ENCODE results near the gene SLK. TPM values are rescaled to one million over a fixed set of nuclear protein-coding genes. Genes with fewer than 3 reads are reported as not detected.

The SLK gene
- total RNA-seq, 6 experiments from 2014 or later, result 7.9 to 16.3 (median 13.0) TPM

DNA sequence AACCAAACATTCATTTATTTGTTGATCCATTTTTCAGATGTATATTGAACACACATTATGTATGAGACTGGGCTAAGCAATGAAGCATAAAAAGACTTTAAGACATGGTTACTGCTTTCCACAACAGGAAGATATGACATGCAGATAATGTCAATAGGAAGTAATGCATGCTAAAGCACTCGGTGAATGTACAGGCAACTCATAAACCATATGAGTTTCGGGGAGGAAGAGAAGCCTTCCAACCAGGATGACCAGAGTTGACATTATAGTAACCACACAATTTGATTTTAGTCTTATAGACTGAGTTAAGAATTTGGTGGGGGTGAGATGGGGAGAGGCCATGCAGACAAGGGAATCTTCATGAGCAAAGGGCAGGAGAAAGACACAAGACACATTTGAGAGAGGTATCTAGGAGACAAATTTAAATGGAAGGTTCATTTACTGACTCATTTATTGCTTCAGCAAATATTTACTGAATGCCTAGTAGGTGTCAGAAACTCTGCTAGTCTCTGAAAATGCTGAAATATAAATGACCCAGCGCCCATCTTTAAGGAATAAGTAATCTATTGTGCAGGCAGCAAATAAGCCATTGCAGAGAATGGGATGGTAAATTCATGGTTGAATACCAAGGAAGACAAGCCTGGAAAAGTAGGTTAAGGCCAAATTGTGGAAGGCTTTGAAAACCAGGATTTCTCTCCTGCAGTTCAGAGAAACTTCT is 19.0 kb upstream of the SLK start:
- Histone ChIP-seq H3K4me1 (no peaks in the 10 kb centered on the region), H3K4me3 (no peak overlapping the region), H3K9me3 (no peaks in the 10 kb centered on the region), H3K27me3 (no peaks in the 10 kb centered on the region), H3K27ac (no peak overlapping the region), H3K36me3 (no peaks in the 10 kb centered on the region)
- WGBS (ENCODE audit: insufficient coverage, low coverage, low lambda C conversion rate, missing lambda C conversion rate), result 79% methylated on average over 3 of the region's 3 CpGs
- TF ChIP-seq POLR2A (IDR thresholded peaks at IDR 0.05), result no peak
- TF ChIP-seq, protein P1, sequence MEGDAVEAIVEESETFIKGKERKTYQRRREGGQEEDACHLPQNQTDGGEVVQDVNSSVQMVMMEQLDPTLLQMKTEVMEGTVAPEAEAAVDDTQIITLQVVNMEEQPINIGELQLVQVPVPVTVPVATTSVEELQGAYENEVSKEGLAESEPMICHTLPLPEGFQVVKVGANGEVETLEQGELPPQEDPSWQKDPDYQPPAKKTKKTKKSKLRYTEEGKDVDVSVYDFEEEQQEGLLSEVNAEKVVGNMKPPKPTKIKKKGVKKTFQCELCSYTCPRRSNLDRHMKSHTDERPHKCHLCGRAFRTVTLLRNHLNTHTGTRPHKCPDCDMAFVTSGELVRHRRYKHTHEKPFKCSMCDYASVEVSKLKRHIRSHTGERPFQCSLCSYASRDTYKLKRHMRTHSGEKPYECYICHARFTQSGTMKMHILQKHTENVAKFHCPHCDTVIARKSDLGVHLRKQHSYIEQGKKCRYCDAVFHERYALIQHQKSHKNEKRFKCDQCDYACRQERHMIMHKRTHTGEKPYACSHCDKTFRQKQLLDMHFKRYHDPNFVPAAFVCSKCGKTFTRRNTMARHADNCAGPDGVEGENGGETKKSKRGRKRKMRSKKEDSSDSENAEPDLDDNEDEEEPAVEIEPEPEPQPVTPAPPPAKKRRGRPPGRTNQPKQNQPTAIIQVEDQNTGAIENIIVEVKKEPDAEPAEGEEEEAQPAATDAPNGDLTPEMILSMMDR (IDR thresholded peaks at IDR 0.05), result no peak
- DNase-seq (no peak), ATAC-seq (no peak)
- intact Hi-C loops (cut with DNase I), result no loop called here

DNA sequence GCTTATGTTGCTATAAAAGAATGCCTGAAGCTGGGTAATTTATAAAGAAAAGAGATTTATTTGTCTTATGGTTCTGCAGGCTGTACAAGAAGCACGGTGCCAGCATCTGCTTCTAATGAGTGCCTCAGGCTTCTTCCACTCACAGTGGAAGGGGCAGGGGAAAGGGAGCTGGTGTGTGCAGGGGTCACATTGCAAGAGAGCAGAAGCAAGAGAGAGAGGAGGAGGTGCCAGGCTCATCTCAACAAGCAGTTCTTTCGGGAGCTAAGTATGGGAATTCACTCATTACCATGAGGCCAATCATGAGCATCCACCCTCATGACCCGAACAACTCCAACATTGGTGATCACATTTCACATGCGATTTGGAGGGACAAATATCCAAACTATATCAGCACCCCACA is 17.2 kb upstream of the SLK start:
- H3K4me1 ChIP-seq, result no peaks in the 10 kb centered on the region
- DNase-seq (no peak), ATAC-seq (no peak)
- no peak overlapping the region for H3K4me3 ChIP-seq
- H3K36me3 ChIP-seq, result no peaks in the 10 kb centered on the region
- intact Hi-C loops (cut with DNase I), result no loop called here
- 82% methylated on average over 3 of the region's 4 CpGs for WGBS (ENCODE audit: insufficient coverage, low coverage, low lambda C conversion rate, missing lambda C conversion rate)
- H3K27ac ChIP-seq, result no peak overlapping the region
- TF ChIP-seq, protein P1 (IDR thresholded peaks at IDR 0.05), result no peak
- H3K27me3 ChIP-seq, result no peaks in the 10 kb centered on the region
- H3K9me3 ChIP-seq, result no peaks in the 10 kb centered on the region

DNA sequence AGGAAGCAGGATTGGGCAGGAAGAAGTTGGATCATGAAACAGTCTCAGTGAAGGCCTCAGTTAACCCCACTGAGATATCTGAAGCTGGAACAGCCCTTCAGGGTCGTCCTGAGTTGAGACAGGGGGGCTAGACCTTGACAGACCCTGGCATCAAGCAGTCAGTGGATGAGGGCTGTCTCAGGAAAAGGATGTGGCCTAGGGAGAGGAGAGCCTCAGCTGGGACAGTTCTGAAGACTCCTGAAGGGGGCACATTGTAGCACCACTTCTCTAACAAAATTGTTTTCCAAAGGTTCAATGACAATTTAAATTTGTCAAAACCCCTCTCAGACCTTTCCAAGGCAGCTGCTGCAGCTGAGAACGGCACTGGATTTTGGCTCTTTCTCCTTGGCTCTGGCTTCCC is 15.8 kb upstream of the SLK start:
- Histone ChIP-seq H3K9me3 (no peaks in the 10 kb centered on the region), H3K4me1 (no peaks in the 10 kb centered on the region), H3K27ac (no peak overlapping the region), H3K36me3 (no peaks in the 10 kb centered on the region), H3K4me3 (no peak overlapping the region), H3K27me3 (no peaks in the 10 kb centered on the region)
- TF ChIP-seq, protein P1 (IDR thresholded peaks at IDR 0.05), result no peak
- 52% methylated on average over 2 of the region's 2 CpGs for WGBS (ENCODE audit: insufficient coverage, low coverage, low lambda C conversion rate, missing lambda C conversion rate)
- intact Hi-C loops (cut with DNase I), result no loop called here
- DNase-seq (no peak), ATAC-seq (no peak)

DNA sequence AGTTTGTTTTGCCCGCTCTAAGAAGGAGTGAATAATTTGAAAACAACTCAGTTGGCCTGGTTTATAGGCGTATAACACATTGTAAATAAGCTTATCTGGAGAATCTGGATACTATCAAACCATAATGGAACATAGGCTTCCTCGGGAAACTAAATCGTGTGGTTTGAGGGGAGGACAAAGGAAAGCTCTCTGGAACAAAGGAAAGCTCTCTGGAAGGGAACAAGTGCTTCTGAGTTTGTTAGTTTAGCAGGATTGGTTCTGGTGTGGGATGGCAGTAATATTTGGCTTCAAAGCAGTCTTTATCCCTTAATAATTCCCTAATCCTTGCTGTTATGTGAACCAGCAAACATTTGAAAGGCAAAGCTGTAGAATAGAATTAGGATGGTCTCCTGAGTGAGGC is 15.0 kb upstream of the SLK start:
- TF ChIP-seq POLR2A (IDR thresholded peaks at IDR 0.05), result no peak
- TF ChIP-seq, protein P1 (IDR thresholded peaks at IDR 0.05), result no peak
- H3K4me3 ChIP-seq, result no peak overlapping the region
- no peaks in the 10 kb centered on the region for H3K4me1 ChIP-seq
- DNase-seq (no peak), ATAC-seq (no peak)
- H3K36me3 ChIP-seq, result no peaks in the 10 kb centered on the region
- no peaks in the 10 kb centered on the region for H3K27me3 ChIP-seq
- H3K9me3 ChIP-seq, result no peaks in the 10 kb centered on the region
- intact Hi-C loops (cut with DNase I), result no loop called here
- 86% methylated on average over 4 of the region's 4 CpGs for WGBS (ENCODE audit: insufficient coverage, low coverage, low lambda C conversion rate, missing lambda C conversion rate)
- no peak overlapping the region for H3K27ac ChIP-seq

DNA sequence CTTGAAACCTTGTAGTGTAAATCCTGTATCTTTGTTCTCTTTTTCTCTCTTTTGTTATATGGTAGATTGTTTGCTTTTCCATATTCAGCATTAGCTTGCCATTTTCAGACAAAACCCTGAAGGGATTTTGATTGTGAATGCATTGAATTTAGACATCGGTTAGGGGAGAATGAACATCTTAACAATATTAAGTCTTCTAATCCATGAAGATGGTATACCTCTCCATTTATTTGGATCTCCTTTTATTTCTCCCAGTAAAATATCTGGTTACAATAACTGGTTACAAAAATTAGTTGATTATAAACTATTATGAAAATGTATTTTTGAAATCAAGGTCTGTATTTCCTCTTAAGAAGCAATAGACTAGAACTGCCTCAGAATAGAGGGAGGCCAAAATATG is 12.4 kb upstream of the SLK start:
- ATAC-seq (no peak), DNase-seq (no peak)
- Histone ChIP-seq H3K9me3 (no peaks in the 10 kb centered on the region), H3K4me3 (no peak overlapping the region), H3K4me1 (no peaks in the 10 kb centered on the region), H3K27me3 (no peaks in the 10 kb centered on the region), H3K27ac (no peak overlapping the region), H3K36me3 (no peaks in the 10 kb centered on the region)
- intact Hi-C loops (cut with DNase I), result no loop called here
- TF ChIP-seq, protein P1 (IDR thresholded peaks at IDR 0.05), result no peak
- no peak for TF ChIP-seq POLR2A (IDR thresholded peaks at IDR 0.05)
- WGBS (ENCODE audit: insufficient coverage, low coverage, low lambda C conversion rate, missing lambda C conversion rate), result 100% methylated on average over 1 of the region's 1 CpG
